HG03196 (cell line): ENCODE measurements around the gene ERP29.
"Not testable (repeated sequence)": the region's sequence is repeated elsewhere in the genome, so short reads cannot be mapped to it uniquely, and the experiment has no call there.

ENCODE experiments used
- ATAC-seq: cut with Tn5 transposase; IDR thresholded peaks from one replicate; pipeline ENCODE4 v1.9.1; 2021; ENCODE audit not compliant: unreplicated experiment

ERP29 gene

GRCh38 chr12:112012775-112013600 lies at the start of gene ERP29, which contains the start of gene TMEM116:
ERP29 (plus strand) TSS chr12:112013426; CDS start chr12:112013466, 40 bp downstream.
TMEM116 (minus strand) TSS chr12:112013165; CDS start chr12:112005270, 7,895 bp downstream.
- peak; percentile 74 for ATAC-seq

- ATAC-seq = no peak
These were observed 48.3 kb upstream of the ERP29 start for GRCh38 chr12:111964935-111965334.

DNA sequence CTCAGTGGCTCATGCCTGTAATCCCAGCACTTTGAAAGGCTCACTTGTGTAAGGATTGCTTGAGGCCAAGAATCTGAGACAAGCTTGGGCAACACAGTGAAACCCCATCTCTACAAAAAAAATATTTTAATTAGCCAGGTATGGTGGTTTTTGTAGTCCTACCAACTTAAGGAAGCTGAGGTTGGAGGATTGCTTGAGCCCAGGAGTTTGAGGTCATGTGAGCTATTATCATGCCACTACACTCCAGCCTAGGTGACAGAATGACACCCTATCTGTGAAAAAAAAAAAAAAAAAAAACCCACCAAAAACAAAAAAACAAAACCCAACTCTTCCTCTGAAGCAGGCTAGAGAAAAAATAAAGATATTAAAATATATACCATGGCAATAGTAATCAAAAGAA lies 41.4 kb upstream of the ERP29 start:
- no peak for ATAC-seq

- ATAC-seq = no peak
These were observed 37.9 kb upstream of the ERP29 start for GRCh38 chr12:111975161-111975931.

DNA sequence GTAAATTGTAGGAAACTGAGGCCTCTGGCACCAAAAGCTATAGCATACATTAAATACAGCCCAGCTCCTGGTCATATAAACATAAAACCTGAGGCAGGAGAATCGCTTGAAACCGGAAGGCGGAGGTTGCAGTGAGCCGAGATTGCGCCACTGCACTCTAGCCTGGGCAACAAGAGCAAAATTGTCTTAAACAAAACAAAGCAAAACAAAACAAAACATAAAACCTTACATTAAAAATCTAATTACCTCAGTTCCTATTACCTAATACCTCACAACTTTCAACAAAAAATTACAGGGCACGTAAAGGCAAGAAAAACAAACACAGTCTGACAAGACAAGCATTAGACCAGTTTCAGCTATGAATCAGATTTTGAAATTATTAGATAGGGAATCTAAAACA lies 36.9 kb upstream of the ERP29 start:
- ATAC-seq = no peak

DNA sequence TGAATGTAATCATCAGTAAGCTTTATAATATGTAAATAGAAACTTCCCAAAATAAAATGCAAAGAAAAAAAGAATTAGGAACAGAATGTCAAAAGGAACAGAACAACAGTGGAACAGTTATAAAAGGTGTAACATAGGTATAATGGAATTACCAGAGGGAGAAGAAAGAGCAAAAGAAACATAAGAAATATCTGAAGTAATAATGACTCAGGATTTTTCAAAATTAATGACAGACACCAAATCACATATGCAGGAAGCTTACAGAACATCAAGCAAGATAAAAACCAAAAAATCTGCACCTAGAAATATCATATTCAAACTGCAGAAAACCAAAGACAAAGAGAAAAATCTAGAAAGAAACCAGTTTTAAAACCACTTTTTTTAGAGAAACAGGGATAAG lies 36.4 kb upstream of the ERP29 start:
- no peak for ATAC-seq

- no peak for ATAC-seq
These were observed 34.7 kb upstream of the ERP29 start for GRCh38 chr12:111978545-111978944.

DNA sequence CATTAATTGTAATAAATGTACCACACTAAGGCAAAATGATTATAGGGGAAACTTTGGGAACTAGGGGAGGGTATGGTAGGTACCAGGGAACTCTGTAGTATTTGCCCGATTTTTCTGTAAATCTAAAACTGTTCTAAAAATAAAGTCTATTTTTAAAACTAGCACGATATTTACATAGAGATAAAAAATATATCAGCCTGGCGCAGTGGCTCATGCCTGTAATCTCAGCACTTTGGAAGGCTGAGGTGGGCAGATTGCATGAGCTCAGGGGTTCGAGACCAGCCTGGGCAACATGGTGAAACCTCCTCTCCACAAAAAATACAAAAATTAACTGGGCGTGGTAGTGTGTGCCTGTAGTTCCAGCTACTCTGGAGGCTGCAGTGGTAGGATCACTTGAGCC lies 32.6 kb upstream of the ERP29 start:
- ATAC-seq = no peak

DNA sequence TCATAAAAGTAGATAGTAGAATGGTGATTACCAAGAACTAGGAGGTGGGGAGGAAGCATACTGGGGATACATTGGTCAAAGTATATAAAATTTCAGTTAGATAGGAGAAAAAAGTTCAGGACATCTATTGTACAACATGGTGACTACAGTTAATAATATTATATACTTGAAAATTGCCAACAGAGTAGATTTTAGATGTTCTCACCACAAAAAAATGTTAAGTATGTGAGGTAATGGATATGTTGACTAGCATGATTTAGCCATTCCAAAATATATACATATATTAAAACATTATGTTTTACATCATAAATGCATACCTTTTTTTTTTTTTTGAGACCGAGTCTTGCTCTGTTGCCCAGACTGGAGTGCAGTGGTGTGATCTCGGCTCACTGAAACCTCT lies 31.2 kb upstream of the ERP29 start:
- ATAC-seq = no peak

- no peak for ATAC-seq
These were observed 28.4 kb upstream of the ERP29 start for GRCh38 chr12:111984820-111985219.

- no peak for ATAC-seq
These were observed 21.7 kb upstream of the ERP29 start for GRCh38 chr12:111991535-111991934.

DNA sequence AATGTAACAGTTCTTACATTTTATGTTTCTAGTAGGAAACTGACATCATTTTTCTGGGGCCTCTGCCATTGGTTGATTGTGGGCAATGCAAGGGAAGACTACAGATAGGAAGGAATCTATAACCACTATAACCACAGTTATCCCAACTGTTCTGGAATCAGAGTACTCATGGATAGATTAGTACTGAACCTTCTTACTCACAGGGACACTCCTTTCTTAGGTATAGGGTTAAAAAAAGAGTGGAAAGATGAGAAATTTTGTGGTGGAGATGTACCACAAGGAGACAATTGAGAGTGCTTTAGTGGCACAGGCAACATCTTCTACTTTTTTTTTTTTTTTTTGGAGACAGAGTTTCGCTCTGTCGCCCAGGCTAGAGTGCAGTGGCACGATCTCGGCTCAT lies 21.3 kb upstream of the ERP29 start:
- no peak for ATAC-seq

DNA sequence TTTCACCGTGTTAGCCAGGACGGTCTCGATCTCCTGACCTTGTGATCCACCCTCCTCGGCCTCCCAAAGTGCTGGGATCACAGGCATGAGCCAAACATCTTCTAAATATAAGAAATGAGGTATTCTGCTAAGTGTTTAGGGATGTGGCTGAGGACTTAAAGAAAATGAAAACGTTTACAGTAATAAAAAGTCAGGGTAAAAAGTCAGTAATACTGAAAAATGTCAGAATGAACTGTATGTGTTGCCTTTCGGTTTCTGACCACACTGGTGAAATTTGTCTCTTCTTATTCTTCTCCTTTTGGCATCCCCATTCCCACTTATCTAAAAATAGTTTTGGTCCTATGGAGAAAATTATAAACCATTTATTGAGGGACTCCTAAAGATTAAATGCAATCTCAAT lies 20.8 kb upstream of the ERP29 start:
- ATAC-seq = no peak

- ATAC-seq = no peak
These were observed 19.7 kb upstream of the ERP29 start for GRCh38 chr12:111993292-111994150.

- not testable (repeated sequence) for ATAC-seq
These were observed 18.8 kb upstream of the ERP29 start for GRCh38 chr12:111994211-111995111.

GRCh38 chr12:111995782-111996480 lies 17.3 kb upstream of the ERP29 start:
- ATAC-seq = no peak

DNA sequence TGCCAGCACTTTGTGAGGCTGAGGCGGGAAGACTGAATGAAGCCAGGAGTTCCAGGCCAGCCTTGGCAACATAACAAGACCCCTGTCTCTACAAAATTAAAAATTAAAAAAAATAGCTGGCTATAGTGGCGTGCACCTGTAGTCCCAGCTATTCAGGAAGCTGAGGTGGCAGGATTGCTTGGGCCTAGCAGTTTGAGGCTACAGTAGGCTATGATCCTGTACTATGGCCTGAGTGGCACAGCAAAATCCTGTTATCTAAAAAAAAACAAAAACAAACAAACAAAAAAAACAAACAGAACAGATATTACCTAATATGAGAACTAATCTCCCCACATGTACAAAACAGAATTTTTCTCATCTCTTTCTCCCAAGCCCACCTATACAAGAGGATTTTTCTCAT lies 15.9 kb upstream of the ERP29 start:
- no peak for ATAC-seq

DNA sequence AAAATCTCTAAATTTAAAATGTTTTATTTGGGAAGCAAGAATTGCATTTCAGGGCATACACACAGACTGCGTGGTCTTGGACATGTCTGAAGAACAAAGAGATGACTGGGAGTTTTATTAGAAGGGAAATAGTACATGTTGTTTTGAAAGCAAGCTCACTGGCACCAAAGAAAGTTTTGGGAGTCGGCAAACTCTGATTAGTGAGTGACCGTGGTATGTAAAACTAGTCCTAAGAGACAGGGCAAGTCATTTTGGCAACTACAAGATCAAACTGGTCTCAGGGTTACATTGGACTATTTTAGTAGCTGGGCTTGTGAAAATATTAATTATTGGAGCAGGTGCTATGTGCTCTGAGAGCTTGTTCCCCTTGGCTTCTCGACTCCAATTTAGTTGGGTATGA lies 15.2 kb upstream of the ERP29 start:
- no peak for ATAC-seq

DNA sequence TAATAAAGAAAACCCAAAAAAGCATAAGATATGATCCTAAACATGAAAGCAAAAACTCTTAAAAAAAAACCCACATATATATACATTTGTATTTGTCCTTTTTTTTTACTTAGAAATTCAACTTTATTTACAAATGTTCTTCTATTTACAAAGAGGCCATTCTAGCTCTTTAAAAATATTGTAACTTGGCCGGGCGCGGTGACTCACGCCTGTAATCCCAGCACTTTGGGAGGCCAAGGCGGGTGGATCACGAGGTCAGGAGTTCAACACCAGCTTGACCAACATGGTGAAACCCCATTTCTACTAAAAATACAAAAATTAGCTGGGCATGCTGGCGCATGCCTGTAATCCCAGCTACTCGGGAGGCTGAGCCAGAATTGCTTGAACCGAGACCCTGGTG lies 14.1 kb upstream of the ERP29 start:
- ATAC-seq = not testable (repeated sequence)

DNA sequence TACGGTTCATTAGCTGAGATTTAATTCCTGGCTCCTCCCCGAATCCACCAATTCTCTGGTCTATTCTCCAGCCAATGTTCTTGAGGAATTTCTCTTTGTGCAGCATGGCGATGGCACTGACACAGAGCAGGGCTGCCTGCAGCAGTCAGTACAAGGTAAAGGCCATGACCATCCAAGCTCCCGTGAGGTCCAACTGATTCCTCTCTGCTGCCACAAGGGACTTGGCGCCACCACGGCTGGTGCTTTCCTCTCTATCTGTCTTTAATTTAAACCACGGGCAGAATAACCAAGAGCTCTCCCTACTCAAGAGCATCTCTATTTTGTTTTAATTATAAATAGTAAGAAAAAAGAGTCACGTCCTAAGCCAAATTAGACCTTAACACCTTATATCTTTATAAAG lies 12.4 kb upstream of the ERP29 start:
- ATAC-seq = no peak
